GM08714 (cell line): ENCODE measurements around the gene SLC4A5.

ENCODE experiments used
- H3K4me3 ChIP-seq: fragments of 200-500 bp; sonication (Bioruptor generic); 2 replicates; pipeline ENCODE4 v1.5.1; 2014; ENCODE audit warnings: mild to moderate bottlenecking, low read length, inconsistent platforms
- ZNF274 ChIP-seq: IDR thresholded peaks from 2 replicates; pipeline ENCODE4 v1.6.1; 2012; ENCODE audit warnings: mild to moderate bottlenecking, low read depth, low read length

SLC4A5 gene

GRCh38 chr2:74313497-74313896, 29.7 kb downstream of the SLC4A5 start:
- no peak overlapping the region for H3K4me3 ChIP-seq
- TF ChIP-seq ZNF274: no peak

- TF ChIP-seq ZNF274: no peak
- H3K4me3 ChIP-seq: no peak overlapping the region
Measured at GRCh38 chr2:74312913-74313312, 30.3 kb downstream of the SLC4A5 start.

GRCh38 chr2:74307720-74308119, 35.5 kb downstream of the SLC4A5 start:
- H3K4me3 ChIP-seq: no peak overlapping the region

GRCh38 chr2:74304332-74305148, 38.7 kb downstream of the SLC4A5 start:
- no peak for TF ChIP-seq ZNF274
- no peak overlapping the region for H3K4me3 ChIP-seq

More at GRCh38 chr2:74307720-74308119, 35.5 kb downstream of the SLC4A5 start:
- no peak for TF ChIP-seq ZNF274

- TF ChIP-seq ZNF274: no peak
- no peak overlapping the region for H3K4me3 ChIP-seq
Measured at GRCh38 chr2:74302865-74303264, 40.4 kb downstream of the SLC4A5 start.

GRCh38 chr2:74301262-74301661, 42.0 kb downstream of the SLC4A5 start:
- H3K4me3 ChIP-seq: no peak overlapping the region
- no peak for TF ChIP-seq ZNF274

GRCh38 chr2:74300506-74300905, 42.7 kb downstream of the SLC4A5 start:
- H3K4me3 ChIP-seq: no peak overlapping the region
- TF ChIP-seq ZNF274: no peak

GRCh38 chr2:74297950-74298349, 45.3 kb downstream of the SLC4A5 start:
- no peak for TF ChIP-seq ZNF274

GRCh38 chr2:74297391-74297790, 45.8 kb downstream of the SLC4A5 start:
- H3K4me3 ChIP-seq: no peak overlapping the region
- TF ChIP-seq ZNF274: no peak

More at GRCh38 chr2:74297950-74298349, 45.3 kb downstream of the SLC4A5 start:
- H3K4me3 ChIP-seq: no peak overlapping the region

GRCh38 chr2:74293191-74293991, 49.8 kb downstream of the SLC4A5 start:
- no peak for TF ChIP-seq ZNF274
- H3K4me3 ChIP-seq: no peak overlapping the region

GRCh38 chr2:74292751-74293150, 50.5 kb downstream of the SLC4A5 start:
- no peak for TF ChIP-seq ZNF274
- no peak overlapping the region for H3K4me3 ChIP-seq

- no peak for TF ChIP-seq ZNF274
Measured at GRCh38 chr2:74291886-74292621, 51.2 kb downstream of the SLC4A5 start.

GRCh38 chr2:74291218-74291544, 52.0 kb downstream of the SLC4A5 start:
- no peak for TF ChIP-seq ZNF274
- no peak overlapping the region for H3K4me3 ChIP-seq

More at GRCh38 chr2:74291886-74292621, 51.2 kb downstream of the SLC4A5 start:
- H3K4me3 ChIP-seq: no peak overlapping the region

GRCh38 chr2:74290466-74291217, 52.6 kb downstream of the SLC4A5 start:
- H3K4me3 ChIP-seq: no peak overlapping the region

GRCh38 chr2:74290066-74290465, 53.1 kb downstream of the SLC4A5 start:
- no peak overlapping the region; the same call in 1 of the 2 replicates for H3K4me3 ChIP-seq

More at GRCh38 chr2:74290466-74291217, 52.6 kb downstream of the SLC4A5 start:
- no peak for TF ChIP-seq ZNF274

More at GRCh38 chr2:74290066-74290465, 53.1 kb downstream of the SLC4A5 start:
- no peak for TF ChIP-seq ZNF274
